ENCODE measurements around the gene IREB2. TPM values are rescaled to one million over a fixed set of nuclear protein-coding genes. Genes with fewer than 3 reads are reported as not detected.
A peak's percentile ranks its signal among the peaks of the same experiment; 100 is the strongest.
"Not testable (repeated sequence)": the region's sequence is repeated elsewhere in the genome, so short reads cannot be mapped to it uniquely, and the experiment has no call there.

IREB2 gene
- total RNA-seq, 1 donor from 2014 or later, result 13.0 TPM

DNA sequence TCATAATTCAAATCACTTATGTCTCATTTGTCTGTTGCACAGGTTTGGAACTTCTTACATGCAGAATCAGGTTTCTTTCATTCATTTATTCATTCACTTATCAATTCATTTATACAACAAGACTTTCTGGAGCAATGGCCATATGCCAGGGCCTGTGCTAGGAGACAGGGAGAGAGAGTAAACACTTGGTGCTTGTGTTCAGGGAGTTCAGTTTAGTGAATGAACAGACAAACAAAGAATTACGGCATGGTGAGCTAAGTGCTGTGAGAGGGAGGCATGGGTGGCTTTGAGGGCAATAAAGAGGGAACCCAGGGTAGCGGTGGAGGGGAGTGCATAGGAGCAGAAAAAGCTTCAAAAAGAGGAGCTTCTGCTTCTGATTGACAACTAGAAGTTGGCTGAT lies 8.5 kb upstream of the IREB2 start:
- H3K4me3 ChIP-seq (ENCODE audit: low read depth, low read length), result no peak overlapping the region
- DNase-seq (ENCODE audit: low read depth), result no peak
- TF ChIP-seq, protein P1, sequence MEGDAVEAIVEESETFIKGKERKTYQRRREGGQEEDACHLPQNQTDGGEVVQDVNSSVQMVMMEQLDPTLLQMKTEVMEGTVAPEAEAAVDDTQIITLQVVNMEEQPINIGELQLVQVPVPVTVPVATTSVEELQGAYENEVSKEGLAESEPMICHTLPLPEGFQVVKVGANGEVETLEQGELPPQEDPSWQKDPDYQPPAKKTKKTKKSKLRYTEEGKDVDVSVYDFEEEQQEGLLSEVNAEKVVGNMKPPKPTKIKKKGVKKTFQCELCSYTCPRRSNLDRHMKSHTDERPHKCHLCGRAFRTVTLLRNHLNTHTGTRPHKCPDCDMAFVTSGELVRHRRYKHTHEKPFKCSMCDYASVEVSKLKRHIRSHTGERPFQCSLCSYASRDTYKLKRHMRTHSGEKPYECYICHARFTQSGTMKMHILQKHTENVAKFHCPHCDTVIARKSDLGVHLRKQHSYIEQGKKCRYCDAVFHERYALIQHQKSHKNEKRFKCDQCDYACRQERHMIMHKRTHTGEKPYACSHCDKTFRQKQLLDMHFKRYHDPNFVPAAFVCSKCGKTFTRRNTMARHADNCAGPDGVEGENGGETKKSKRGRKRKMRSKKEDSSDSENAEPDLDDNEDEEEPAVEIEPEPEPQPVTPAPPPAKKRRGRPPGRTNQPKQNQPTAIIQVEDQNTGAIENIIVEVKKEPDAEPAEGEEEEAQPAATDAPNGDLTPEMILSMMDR (conservative IDR thresholded peaks at IDR 0.05; ENCODE audit: low read depth, low read length), result no peak

- H3K4me3 ChIP-seq (ENCODE audit: low read depth, low read length), result no peak overlapping the region
- no peak for DNase-seq (ENCODE audit: low read depth)
- TF ChIP-seq, protein P1 (conservative IDR thresholded peaks at IDR 0.05; ENCODE audit: low read depth, low read length), result no peak
Measured at GRCh38 chr15:78431955-78432354, 6.1 kb upstream of the IREB2 start.

- TF ChIP-seq, protein P1 (conservative IDR thresholded peaks at IDR 0.05; ENCODE audit: low read depth, low read length), result no peak
- no peak overlapping the region for H3K4me3 ChIP-seq (ENCODE audit: low read depth, low read length)
- no peak for DNase-seq (ENCODE audit: low read depth)
Measured at GRCh38 chr15:78432664-78433063, 5.4 kb upstream of the IREB2 start.

- TF ChIP-seq, protein P1 (conservative IDR thresholded peaks at IDR 0.05; ENCODE audit: low read depth, low read length), result no peak
- H3K4me3 ChIP-seq (ENCODE audit: low read depth, low read length), result no peak overlapping the region
- DNase-seq (ENCODE audit: low read depth), result no peak
Measured at GRCh38 chr15:78434134-78434533, 3.9 kb upstream of the IREB2 start.

DNA sequence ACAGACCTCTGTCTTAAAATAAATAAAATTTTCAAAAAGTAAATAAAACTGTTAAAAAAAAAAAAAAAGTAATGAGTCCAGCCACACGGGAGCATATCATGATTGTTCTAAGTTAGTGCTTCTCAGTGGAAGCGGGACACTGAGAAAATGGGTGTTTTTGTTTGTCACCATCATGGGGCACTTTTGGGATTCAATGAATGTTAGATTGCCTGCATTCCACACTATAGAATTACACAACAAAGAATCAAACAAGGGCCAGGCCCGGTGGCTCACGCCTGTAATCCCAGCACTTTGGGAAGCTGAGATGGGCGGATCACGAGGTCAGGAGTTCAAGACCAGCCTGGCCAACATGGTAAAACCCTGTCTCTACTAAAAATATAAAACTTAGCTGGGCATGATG lies 3.3 kb upstream of the IREB2 start:
- not testable (repeated sequence) for DNase-seq (ENCODE audit: low read depth); H3K4me3 ChIP-seq (ENCODE audit: low read depth, low read length)

- H3K4me3 ChIP-seq (ENCODE audit: low read depth, low read length), result peak overlapping the region; percentile 85
- no peak for DNase-seq (ENCODE audit: low read depth)
- TF ChIP-seq, protein P1 (conservative IDR thresholded peaks at IDR 0.05; ENCODE audit: low read depth, low read length), result no peak
Measured at GRCh38 chr15:78437107-78437761, 782 bp upstream of the IREB2 start.

DNA sequence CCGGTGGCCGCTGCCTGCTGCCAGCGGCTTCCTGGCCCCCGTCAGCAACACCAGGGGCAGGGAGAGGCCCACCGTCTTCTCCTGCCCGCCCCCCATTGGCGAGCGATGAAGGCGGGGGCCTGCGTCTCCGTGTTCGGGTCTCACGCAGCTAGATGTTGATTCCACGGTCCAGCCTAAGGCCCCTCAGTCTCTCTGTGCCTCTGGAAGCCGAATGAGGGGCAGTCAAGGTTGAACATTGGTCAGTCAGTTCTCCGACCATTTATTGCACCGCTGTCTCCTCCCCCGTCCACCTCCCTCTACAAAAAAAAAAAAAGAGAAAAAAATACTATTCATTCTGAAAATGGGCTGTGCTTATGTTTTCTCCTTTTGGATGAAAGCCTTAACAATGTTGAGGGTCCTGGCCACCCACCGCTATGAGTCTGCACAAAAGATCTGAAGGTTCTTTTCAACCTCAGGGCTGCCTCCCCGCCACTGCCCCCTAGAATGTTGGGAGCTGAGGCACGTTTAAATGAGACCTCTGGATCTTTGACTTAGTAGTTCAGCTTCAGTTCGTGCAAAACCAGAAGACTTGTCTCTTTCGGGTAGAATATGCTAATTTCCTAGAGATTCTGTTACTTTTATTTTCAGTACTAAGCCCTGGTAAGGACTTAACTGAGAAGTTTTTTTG lies 736 bp downstream of the IREB2 start:
- TF ChIP-seq, protein P1 (conservative IDR thresholded peaks at IDR 0.05; ENCODE audit: low read depth, low read length), result peak; percentile 49
- H3K4me3 ChIP-seq (ENCODE audit: low read depth, low read length), result peak overlapping the region; percentile 85
- DNase-seq (ENCODE audit: low read depth), result no peak

Data from epithelial cell of proximal tubule (primary cell).